Inflammatory macrophage (primary cell): ENCODE measurements around the gene OR4D11.
"Not testable (repeated sequence)": the region's sequence is repeated elsewhere in the genome, so short reads cannot be mapped to it uniquely, and the experiment has no call there.

Source experiments
- DNase-seq, 2 donors: peaks; one replicate each; pipeline ENCODE4 v3.0.0-alpha.2; 2020 to 2022
- total RNA-seq, 18 experiments: gene quantifications; one replicate each; lab custom pipeline; 2026; ENCODE audit warnings: mixed read lengths in 6 of 18, inconsistent platforms in 2 of 18; lab: John Stamatoyannopoulos, UW

OR4D11 gene
- 0 to 0.07 (median 0) reads per million in 18 experiments for total RNA-seq

- DNase-seq: no peak
Measured at GRCh38 chr11:59503276-59503675, at the start of gene OR4D11. Gene OR4D11 (plus strand): TSS chr11:59503576. CDS start chr11:59503576, 0 bp downstream.

GRCh38 chr11:59456661-59457060 is 46.7 kb upstream of the OR4D11 start, which contains the start of gene OR4D6:
Gene OR4D6 (plus strand): TSS chr11:59456961. CDS start chr11:59456961, 0 bp downstream.
- no peak for DNase-seq

DNA sequence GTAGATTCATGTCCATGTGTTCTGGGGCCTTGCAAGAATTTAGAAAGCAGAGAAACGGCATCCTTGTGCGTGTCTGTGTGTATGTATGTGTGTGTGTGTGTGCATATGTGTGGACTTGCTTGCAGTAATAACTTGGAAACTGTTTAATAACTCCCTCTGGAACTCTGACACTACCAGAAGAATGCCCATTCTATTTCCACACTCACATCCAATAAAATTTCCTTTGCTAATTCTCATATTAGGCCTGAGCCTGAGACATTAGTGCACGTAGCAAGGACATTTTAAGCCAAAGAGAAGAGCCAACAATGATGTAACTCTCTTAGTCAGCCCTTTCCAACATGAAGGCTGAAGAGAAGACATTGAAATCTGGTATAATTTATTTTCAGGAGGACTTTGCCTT is 43.5 kb upstream of the OR4D11 start:
- DNase-seq: no peak

GRCh38 chr11:59463190-59463641 is 40.2 kb upstream of the OR4D11 start:
- DNase-seq: no peak

DNA sequence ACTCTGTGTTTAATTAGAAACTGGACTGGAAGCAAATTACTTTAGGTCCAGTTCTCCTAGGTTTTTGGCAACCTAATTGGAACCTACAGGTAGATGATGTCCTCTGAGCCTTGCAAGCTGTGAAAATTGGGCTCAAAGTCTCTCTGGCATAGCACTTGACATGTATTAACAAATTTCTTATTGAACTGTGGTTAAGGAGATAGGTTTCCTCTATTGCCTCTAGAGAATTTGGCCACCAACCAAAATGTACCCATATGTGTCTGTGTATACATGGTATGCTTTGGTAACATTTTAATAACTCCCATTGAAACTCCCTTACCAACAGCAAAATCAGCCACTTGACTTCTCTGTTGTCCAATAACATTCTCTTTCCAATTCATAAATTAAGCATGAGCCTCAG is 30.4 kb upstream of the OR4D11 start, which contains the start of gene OR4D10:
Gene OR4D10, plus strand, starts transcription at position 301 of the 400 bp plus-strand sequence. CDS start 4,115 bp downstream, outside the sequence.
- DNase-seq: no peak

DNA sequence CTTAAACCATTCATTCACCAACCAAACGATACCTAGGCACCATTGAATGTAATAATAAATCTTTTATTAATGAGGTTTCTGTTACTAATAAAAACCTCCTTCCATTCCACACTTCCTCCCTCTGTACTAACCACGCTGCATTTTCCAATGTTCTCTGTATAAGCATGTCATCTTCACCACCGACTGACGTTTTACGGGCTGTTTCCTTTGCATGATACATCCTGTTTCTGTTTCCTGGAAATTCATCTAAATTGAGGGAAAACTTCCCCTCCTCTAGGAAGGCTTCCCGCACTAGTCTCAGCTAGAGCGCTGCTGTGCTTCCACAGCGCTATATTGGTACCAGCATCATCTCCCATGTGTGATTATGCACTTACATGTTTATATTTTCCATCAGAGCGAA is 28.2 kb upstream of the OR4D11 start:
- DNase-seq: no peak

- DNase-seq: peak; percentile 11 to 68
Measured at GRCh38 chr11:59479906-59480305, 23.5 kb upstream of the OR4D11 start.

GRCh38 chr11:59480359-59480758 is 23.0 kb upstream of the OR4D11 start:
- DNase-seq: no peak

GRCh38 chr11:59501931-59502330 is 1.4 kb upstream of the OR4D11 start:
- no peak for DNase-seq

DNA sequence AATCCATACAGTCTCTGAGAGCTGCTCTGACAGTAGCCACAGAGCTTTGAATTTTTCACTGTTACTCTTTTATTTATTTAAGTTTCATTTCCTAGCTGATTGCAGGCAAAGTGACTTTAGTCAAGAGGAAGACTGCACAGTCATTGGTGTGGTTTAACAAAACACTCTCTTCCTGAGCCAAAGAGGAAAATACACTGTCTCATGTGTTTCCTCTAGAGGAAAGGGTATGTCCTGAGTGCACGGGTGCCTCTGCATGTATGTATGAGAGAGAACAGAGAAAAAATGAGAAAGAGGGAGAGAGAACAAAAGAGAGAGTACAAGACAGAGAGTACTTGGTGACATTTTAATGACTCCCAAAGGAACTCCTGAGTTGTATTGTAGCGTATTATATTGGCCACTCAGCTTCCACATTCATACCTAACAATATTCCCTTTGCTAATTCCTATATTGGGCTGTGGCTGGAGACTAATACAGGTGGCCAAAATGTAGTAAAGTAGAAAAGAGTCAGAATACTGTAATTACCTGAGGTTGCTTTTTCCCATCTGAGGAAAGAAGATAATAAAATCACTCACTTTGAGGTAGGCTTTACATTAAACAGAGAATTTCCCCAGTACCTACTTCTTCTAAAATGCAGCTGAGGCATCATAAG is 7.7 kb downstream of the OR4D11 start, which contains the start of gene OR4D9:
Gene OR4D9, plus strand, starts transcription at position 599 of the 649 bp plus-strand sequence. CDS start 3,374 bp downstream, outside the sequence.
- peak; percentile 36 to 73 for DNase-seq

- no peak for DNase-seq
Measured at GRCh38 chr11:59511675-59512074, 8.3 kb downstream of the OR4D11 start.

DNA sequence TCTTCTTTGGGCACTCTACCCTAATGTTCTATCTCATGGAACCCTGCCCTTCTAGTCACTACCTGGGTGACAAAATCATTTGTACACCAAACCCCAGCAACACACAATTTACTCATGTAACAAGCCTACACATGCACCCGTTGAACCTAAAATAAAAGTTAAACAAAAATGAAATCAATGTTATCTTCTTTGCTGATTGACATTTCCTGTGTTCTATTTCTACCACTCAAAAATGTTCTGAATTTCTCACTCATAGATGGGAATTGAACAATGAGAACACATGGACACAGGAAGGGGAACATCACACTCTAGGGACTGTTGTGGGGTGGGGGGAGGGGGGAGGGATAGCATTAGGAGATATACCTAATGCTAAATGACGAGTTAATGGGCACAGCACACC is 16.8 kb downstream of the OR4D11 start:
- not testable (repeated sequence) for DNase-seq

- DNase-seq: no peak
Measured at GRCh38 chr11:59520741-59521140, 17.4 kb downstream of the OR4D11 start.

DNA sequence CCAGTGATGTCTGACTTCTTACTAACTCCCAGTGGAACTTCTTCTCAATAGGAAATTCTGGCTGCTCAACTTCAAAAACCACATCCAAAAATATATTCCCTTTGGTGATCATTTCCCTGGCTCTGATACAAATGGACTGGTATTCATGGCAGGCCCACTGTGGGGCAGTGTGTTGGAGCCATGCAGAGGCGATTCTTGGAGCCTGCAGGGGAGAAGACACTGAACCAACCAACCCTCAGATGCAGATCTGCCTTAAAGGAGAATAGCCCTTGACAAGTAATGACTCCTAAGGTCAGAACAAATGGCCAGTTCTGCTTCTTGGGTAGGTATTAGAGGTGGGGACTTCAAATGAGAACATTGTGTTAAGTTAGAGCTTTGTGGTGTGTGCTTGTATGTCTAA is 20.2 kb downstream of the OR4D11 start:
- no peak for DNase-seq

DNA sequence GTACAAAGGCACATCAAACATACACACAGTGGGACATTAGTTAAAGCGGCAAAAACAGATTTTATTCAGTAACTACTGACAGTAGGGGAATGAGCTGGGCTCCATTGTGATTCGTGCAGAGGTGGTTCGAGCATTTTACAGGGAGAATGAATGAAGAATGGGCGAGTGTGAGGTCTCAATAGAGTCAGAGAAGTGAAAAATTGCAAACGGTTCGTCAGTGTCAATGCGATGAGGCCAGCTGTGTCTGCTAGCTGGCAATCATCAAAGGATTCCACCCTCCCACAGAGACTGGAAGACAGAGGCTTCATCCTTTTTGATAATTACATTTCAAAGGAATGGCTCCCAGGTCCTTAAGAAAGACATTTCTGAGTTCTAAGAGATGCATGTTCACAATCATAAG is 25.3 kb downstream of the OR4D11 start:
- no peak for DNase-seq

DNA sequence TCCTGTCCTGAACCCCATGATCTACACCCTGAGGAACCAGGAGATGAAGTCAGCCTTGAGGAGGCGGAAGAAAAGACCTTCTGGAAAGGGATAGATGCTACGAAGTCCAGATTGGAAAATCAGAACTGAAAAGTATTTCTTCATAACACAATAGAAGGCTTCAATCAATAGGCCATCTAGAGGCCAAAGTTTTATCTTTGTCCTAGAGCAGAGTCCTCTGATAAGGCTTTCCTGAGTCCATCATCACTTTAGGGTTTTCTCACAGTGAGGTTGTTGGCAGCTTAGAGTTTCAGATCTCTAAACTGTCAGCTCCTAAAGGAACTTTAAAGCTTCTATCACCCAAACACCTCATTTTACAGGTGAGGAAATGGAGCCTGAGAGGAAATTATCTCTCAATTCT is 29.2 kb downstream of the OR4D11 start:
- no peak for DNase-seq

DNA sequence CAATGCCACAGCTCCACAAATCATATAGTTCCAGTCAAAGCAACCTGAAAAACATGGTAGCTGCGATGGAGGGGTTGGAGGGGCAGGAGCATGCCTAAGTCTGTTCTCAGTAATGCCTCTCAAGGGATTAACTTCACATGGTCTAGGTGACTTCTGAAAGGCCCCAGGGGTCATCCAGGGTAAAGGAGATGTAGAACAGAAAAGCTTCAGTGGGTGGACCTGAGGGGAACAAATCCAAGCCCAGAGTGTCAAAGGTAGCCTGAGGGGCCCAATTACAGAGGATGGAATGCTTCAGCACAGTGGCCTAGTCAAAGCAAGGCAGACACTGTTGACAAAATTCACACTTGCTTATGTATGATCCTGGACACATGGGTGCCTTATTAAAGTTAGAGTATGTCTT is 31.3 kb downstream of the OR4D11 start:
- no peak for DNase-seq

DNA sequence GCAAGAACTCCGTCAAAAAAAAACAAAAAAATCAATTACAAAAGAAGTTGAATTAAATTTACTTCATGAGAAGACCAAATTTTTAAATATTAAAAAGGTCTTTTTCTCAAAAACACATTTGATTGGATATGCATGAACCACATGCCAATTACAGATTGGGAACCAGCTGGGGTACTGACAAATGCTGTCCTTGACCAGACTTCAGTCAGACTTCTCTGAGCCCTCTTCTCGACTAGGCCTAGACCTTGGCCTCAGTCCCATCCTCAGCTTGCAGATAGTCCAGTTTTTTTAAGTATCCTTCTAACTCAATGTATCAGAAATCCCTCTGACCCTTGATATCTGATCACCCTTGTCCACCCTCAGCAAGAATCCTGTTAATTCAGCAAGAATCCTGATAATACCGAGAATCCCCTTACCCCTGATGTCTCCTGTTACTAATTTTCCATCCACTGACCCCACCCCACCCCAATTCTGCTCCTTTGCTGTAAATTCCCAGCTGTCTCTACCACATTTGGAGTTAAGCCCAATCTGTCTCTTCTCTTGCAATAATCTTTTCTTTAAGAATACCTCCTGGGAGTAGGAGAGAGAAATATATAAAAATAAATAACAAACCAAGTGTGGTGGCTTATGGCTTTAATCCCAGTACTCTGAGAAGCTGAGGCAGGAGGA is 38.9 kb downstream of the OR4D11 start:
- no peak for DNase-seq

DNA sequence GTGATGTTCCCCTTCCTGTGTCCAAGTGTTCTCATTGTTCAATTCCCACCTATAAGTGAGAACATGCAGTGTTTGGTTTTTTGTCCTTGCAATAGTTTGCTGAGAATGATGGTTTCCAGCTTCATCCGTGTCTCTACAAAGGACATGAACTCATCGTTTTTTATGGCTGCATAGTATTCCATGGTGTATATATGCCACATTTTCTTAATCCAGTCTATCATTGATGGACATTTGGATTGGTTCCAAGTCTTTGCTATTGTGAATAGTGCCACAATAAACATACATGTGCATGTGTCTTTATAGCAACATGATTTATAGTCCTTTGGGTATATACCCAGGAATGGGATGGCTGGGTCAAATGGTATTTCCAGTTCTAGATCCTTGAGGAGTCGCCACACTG is 40.3 kb downstream of the OR4D11 start:
- DNase-seq: not testable (repeated sequence)

- DNase-seq: no peak
Measured at GRCh38 chr11:59544869-59545178, 41.4 kb downstream of the OR4D11 start.

DNA sequence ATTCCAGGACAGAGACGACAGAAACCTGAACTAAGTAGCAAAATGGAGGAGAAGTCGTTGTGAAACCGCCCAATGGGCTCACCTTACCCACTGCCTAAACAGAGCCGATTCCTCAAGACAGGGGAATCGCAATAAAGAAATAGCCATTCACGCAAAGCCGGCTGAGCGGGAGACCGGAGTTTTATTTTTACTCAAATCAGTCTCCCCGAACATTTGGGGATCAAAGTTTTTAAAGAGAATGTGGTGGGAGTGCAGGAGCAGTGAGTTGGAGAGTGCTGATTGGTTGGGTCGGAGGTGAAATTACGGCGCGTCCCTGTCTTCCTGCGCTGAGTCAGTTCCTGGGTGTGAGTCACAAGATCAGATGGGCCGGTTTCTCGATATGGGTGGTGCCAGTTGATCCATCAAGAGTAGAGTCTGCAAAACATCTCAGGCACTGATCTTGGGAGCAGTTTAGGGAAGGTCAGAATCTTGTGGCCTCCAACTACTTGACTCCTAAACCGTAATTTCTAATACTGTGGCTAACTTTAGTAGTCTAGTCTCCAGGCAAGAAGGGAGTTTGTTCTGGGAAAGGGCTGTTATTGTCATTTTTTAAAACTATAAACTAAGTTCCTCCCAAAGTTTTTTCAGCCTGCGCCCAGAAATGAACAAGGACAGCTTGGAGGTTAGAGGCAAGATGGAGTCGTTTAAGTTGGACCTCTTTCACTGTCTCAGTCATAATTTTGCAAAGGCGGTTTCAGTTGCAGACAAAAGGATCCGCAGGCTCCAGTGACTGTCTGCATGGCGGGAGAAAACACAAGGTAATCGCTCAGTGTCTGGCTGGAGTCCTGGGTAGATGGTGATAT is 42.0 kb downstream of the OR4D11 start:
- peak in 1 of 2 donors; percentile 36 for DNase-seq

DNA sequence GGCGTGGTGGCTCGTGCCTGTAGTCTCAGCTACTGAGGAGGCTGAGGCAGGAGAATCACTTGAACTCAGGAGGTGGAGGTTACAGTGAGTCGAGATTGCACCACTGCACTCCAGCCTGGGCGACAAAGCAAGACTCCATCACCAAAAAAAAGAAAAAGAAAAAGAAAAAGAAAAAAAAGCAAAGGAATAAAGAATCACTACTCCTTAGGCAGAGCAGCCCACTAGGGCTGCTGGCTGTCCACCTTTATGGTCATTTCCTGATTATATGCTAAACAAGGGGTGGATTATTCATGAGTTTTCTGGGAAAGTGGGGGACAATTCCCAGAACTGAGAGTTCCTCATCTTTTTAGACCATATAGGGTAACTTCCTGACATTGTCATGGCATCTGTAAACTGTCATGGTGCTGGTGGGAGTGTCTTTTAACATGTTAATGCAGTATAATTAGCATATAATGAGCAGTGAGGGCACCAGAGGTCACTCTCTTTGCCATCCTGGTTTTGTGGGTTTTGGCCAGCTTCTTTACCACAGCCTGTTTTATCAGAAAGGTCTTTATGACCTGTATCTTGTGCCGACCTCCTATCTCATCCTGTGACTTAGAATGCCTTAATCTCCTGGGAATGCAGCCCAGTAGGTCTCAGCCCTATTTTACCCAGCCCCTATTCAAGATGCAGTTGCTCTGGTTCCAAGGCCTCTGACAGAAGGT is 44.4 kb downstream of the OR4D11 start:
- peak; percentile 26 to 59 for DNase-seq

DNA sequence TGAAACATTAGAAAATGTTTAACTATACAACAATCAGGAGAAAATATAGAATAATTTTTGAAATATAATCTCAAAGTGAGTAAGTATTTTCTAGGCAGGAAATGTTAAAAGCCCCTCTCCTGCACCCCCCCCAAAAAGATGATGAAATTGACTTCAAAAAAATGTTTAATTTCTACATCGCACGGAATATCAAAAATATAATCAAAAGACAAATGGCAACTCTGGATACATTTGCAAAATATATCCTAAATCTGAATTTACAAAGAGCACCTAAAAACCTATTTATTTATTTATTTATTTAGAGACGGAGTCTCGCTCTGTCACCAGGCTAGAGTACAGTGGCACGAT is 44.9 kb downstream of the OR4D11 start:
- no peak for DNase-seq
